AG20443 (cell line): ENCODE measurements around the gene PLB1.

ENCODE experiments used
- DNase-seq: peaks from one replicate; pipeline ENCODE4 v3.0.0; 2012; ENCODE audit warnings: low spot score, mixed read lengths

The PLB1 gene

GRCh38 chr2:28495551-28496250, at the start of gene PLB1:
Gene PLB1, plus strand, starts transcription at chr2:28496060. Its CDS starts 55 bp downstream, at chr2:28496115.
- DNase-seq = no peak

- no peak for DNase-seq
These were observed 49.3 kb upstream of the PLB1 start for GRCh38 chr2:28446531-28446930.

GRCh38 chr2:28447086-28447485, 48.8 kb upstream of the PLB1 start:
- DNase-seq = no peak

- peak; percentile 69 for DNase-seq
These were observed 47.7 kb upstream of the PLB1 start for GRCh38 chr2:28447943-28448792.

- DNase-seq = no peak
These were observed 47.1 kb upstream of the PLB1 start for GRCh38 chr2:28448793-28449100.

- no peak for DNase-seq
These were observed 46.8 kb upstream of the PLB1 start for GRCh38 chr2:28449126-28449487.

- peak; percentile 49 for DNase-seq
These were observed 46.1 kb upstream of the PLB1 start for GRCh38 chr2:28449488-28450395.

- DNase-seq = no peak
These were observed 44.8 kb upstream of the PLB1 start for GRCh38 chr2:28450901-28451565.

- DNase-seq = no peak
These were observed 43.9 kb upstream of the PLB1 start for GRCh38 chr2:28451793-28452533.

GRCh38 chr2:28452534-28453081, 43.3 kb upstream of the PLB1 start:
- peak; percentile 85 for DNase-seq

- no peak for DNase-seq
These were observed 42.5 kb upstream of the PLB1 start for GRCh38 chr2:28453396-28453795.

GRCh38 chr2:28454016-28454930, 41.6 kb upstream of the PLB1 start:
- no peak for DNase-seq

- no peak for DNase-seq
These were observed 38.6 kb upstream of the PLB1 start for GRCh38 chr2:28457237-28457636.

- DNase-seq = no peak
These were observed 34.8 kb upstream of the PLB1 start for GRCh38 chr2:28461056-28461455.

GRCh38 chr2:28462122-28462521, 33.7 kb upstream of the PLB1 start:
- DNase-seq = no peak

GRCh38 chr2:28463211-28463816, 32.5 kb upstream of the PLB1 start:
- DNase-seq = no peak

GRCh38 chr2:28463893-28464292, 32.0 kb upstream of the PLB1 start:
- no peak for DNase-seq

- DNase-seq = no peak
These were observed 30.5 kb upstream of the PLB1 start for GRCh38 chr2:28465148-28465885.

GRCh38 chr2:28469304-28469703, 26.6 kb upstream of the PLB1 start:
- DNase-seq = peak; percentile 68
